GM13977 (cell line): ENCODE measurements around the gene SLC9A8.
"Not testable (repeated sequence)": the region's sequence is repeated elsewhere in the genome, so short reads cannot be mapped to it uniquely, and the experiment has no call there.

Experiments used
- DNase-seq: peaks from one replicate; pipeline ENCODE4 v3.0.0; 2012; ENCODE audit warnings: low spot score
- in situ Hi-C: fragments of 300-500 bp; cut with MboI; formaldehyde crosslinking; loops from one replicate; pipeline ENCODE4 v1.12.0; 2022; ENCODE audit warnings: low sequenced_read_pairs, low pct_unique_long_range_greater_than_20kb, mixed read lengths, inconsistent platforms; ENCODE audit not compliant: unreplicated experiment
- TF ChIP-seq, protein P1 (sequence below): IDR thresholded peaks from 2 replicates; pipeline ENCODE4 v1.5.1; 2012; ENCODE audit warnings: mild to moderate bottlenecking, control low read depth; ENCODE audit not compliant: insufficient read depth; ENCODE audit errors: extremely low read depth, missing control alignments

Gene SLC9A8

DNA sequence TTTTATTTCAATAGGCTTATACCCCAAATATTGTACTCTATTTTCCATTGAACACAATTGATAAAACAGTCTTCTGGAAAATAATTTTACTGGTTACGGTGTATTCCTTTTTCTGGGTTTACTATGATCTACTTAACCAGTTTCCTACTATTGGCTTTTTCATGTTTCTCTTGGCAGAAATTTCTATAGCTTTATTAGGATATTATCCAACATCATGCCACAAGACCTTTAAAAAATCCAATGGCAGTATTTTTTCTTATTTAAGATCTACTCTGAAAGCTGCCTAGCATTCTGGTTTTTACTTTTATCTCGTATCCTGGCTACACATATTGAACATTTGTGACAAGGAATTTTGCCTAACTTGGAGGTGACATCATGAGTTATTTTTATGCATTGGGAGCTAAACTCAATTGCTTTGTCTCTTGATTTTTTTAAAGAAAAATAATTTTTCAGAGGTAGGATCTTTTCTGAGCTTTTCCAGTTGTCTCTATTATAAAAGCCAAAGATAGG is 45.5 kb downstream of the SLC9A8 start:
- in situ Hi-C loops = loop anchor here (25.0 kb wide), 1 partner anchor 521 kb away; no protein-coding TSS in a partner anchor
- no peak for DNase-seq
- TF ChIP-seq, protein P1, sequence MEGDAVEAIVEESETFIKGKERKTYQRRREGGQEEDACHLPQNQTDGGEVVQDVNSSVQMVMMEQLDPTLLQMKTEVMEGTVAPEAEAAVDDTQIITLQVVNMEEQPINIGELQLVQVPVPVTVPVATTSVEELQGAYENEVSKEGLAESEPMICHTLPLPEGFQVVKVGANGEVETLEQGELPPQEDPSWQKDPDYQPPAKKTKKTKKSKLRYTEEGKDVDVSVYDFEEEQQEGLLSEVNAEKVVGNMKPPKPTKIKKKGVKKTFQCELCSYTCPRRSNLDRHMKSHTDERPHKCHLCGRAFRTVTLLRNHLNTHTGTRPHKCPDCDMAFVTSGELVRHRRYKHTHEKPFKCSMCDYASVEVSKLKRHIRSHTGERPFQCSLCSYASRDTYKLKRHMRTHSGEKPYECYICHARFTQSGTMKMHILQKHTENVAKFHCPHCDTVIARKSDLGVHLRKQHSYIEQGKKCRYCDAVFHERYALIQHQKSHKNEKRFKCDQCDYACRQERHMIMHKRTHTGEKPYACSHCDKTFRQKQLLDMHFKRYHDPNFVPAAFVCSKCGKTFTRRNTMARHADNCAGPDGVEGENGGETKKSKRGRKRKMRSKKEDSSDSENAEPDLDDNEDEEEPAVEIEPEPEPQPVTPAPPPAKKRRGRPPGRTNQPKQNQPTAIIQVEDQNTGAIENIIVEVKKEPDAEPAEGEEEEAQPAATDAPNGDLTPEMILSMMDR = no peak

DNA sequence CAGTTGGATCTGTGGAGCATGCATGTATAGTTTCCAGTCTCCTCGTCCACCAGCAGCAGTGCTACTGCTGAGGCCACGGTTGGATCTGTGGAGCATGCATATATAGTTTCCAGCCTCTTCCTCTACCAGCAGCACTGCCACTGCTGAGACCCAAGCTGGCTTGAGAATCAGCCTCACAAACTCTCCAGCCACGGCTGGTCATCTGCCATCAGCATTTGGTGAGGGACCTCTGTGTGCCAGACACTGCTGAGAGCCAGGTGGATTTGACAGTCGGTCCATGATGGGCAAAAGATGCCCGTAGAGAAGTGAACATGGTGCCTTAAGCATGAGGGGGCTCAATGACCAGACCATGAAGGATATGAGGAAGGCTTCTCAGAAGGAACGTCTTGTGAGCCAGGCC is 46.4 kb downstream of the SLC9A8 start:
- TF ChIP-seq, protein P1 = no peak
- in situ Hi-C loops = loop anchor here (25.0 kb wide), 1 partner anchor 522 kb away; no protein-coding TSS in a partner anchor
- no peak for DNase-seq

DNA sequence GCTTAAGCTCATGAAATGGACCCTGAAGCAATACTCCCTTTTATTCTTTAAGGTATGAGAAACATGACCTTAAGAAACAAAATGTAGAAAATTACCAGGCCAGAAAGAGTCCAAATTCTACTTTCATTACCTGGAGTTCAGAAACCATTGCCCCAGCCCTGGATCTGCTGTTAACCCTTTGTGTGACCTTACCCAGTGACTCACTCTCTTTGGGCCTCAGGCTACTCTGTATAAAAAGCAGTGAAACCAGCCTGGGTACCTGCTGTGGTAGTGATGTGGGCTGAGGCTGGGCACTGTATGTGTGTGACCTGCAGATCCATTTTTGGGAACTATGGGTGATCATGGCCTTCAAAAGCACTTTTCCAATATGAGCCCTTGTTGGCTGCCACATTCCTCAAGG is 47.2 kb downstream of the SLC9A8 start:
- TF ChIP-seq, protein P1 = no peak
- DNase-seq = no peak
- in situ Hi-C loops = loop anchor here (25.0 kb wide), 1 partner anchor 523 kb away; no protein-coding TSS in a partner anchor

DNA sequence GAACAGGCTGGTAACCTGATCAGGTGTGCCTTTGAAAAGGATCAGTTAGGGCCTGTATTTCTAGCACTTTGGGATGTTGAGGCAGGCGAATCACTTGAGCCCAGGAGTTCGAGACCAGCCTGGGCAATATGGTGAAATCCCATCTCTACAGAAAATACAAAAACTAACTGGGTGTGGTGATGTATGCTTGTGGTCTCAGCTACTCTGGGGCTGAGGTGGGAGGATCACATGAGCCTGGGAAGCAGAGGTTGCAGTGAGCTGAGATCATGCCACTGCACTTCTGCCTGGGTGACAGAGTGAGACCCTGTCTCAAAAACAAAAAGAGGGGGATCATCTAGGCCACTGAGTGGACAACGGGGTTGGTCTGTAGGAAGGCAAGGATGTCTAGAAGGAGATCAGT is 48.6 kb downstream of the SLC9A8 start:
- in situ Hi-C loops = loop anchor here (25.0 kb wide), 1 partner anchor 524 kb away; no protein-coding TSS in a partner anchor

DNA sequence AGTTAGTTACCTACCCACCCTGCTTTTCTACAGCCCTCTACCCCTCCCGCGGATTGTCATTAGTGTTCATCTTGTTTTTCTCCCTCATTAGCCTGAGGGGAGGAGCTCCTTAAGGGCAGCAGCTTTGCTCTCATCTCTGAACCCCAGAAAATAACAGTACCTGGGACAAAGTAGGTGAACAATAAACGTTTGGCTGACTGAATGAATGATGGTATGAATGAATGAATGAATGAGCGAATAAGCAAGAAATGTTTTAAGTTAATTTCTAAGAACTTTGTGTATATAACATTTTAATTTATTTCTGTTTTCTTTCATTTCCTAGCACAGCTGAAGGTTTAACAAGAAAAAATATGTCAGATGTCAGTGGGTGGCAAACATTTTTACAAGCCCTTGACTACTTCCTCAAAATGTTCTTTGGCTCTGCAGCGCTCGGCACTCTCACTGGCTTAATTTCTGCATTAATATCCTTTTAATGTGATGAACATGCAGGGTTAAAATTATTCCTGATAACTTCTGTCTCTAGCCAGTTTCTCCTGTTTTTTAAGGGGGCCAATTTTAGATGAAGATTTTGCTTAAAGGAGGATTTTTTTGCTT is 50.1 kb downstream of the SLC9A8 start:
- in situ Hi-C loops = loop anchor here (25.0 kb wide), 1 partner anchor 525 kb away; no protein-coding TSS in a partner anchor
- DNase-seq = no peak
- TF ChIP-seq, protein P1 = no peak

More for the DNA sequence above, 48.6 kb downstream of the SLC9A8 start:
- DNase-seq = not testable (repeated sequence)

DNA sequence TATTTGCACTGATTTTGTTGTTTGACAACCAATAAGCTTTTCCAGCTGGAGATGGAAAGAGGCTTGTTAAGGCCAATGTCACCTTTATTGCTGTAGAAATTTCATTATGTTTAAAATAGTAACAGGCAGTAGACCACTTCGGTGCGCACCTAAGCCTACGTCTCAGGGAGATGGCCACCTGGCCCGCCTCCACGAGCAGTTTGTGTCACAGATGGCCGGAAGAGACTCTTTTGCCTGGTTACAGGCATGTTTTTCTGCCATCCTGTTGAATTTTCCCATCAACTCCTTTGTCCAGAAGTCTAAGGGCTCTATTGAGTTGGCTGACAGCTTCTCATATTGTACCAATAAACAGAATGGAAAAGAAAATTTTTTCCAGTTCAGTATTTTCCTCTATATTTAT is 51.0 kb downstream of the SLC9A8 start:
- in situ Hi-C loops = loop anchor here (25.0 kb wide), 1 partner anchor 526 kb away; no protein-coding TSS in a partner anchor
- TF ChIP-seq, protein P1 = no peak
- DNase-seq = no peak

DNA sequence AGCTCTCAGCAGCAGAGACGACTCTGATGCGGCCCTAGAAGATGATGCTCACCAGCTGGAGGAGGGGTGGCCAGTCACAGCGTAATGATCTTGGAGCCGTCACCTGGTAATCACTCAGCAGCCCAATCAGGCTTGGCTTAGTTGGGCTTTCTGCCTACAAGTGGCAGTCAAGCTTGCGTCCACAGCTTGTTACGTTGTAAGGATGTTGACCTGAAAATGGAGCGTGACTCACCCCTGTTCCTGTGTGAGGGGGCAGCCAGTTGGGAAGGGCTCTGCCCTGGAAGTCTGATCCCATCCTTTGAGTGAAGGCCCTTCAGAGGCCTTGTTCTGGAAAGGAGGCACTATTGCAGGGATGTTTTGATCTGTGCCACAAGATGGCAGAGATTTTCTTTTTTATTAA is 52.9 kb downstream of the SLC9A8 start:
- TF ChIP-seq, protein P1 = no peak
- in situ Hi-C loops = loop anchor here (25.0 kb wide), 1 partner anchor 528 kb away; no protein-coding TSS in a partner anchor
- no peak for DNase-seq
